Activated gamma-delta T cell treated with anti-CD3 and anti-CD28 coated beads, Interleukin-2, amount 50 U/mL, for 16 hours (primary cell): Measurements from ENCODE around the gene P3H2.

ENCODE experiments used
- DNase-seq: peaks from one replicate; pipeline ENCODE4 v3.0.0-alpha.2; 2020; ENCODE audit warnings: low read depth

P3H2 gene

GRCh38 chr3:190013943-190014924 is 106.5 kb downstream of the P3H2 start:
- DNase-seq = no peak

- DNase-seq = no peak
Observed at GRCh38 chr3:190012784-190013183, 107.9 kb downstream of the P3H2 start.

GRCh38 chr3:190012314-190012782 is 108.3 kb downstream of the P3H2 start:
- no peak for DNase-seq

- DNase-seq = no peak
Observed at GRCh38 chr3:190010486-190010885, 110.2 kb downstream of the P3H2 start.

GRCh38 chr3:190009614-190010013 is 111.1 kb downstream of the P3H2 start:
- no peak for DNase-seq

GRCh38 chr3:190008432-190008831 is 112.3 kb downstream of the P3H2 start:
- no peak for DNase-seq

- DNase-seq = no peak
Observed at GRCh38 chr3:190005343-190006113, 115.2 kb downstream of the P3H2 start.

- no peak for DNase-seq
Observed at GRCh38 chr3:190004656-190005055, 116.0 kb downstream of the P3H2 start.

- no peak for DNase-seq
Observed at GRCh38 chr3:190003681-190004123, 117.0 kb downstream of the P3H2 start.

GRCh38 chr3:190003068-190003467 is 117.6 kb downstream of the P3H2 start:
- DNase-seq = no peak

GRCh38 chr3:190001426-190001825 is 119.3 kb downstream of the P3H2 start:
- no peak for DNase-seq

- DNase-seq = no peak
Observed at GRCh38 chr3:190000861-190001196, 119.9 kb downstream of the P3H2 start.

GRCh38 chr3:190000187-190000860 is 120.4 kb downstream of the P3H2 start:
- no peak for DNase-seq

- DNase-seq = no peak
Observed at GRCh38 chr3:189999718-190000117, 121.0 kb downstream of the P3H2 start.

- DNase-seq = no peak
Observed at GRCh38 chr3:189995129-189995528, 125.6 kb downstream of the P3H2 start.

GRCh38 chr3:189990826-189991225 is 129.9 kb downstream of the P3H2 start:
- DNase-seq = no peak

- DNase-seq = no peak
Observed at GRCh38 chr3:189988854-189989253, 131.8 kb downstream of the P3H2 start.

- no peak for DNase-seq
Observed at GRCh38 chr3:189988322-189988721, 132.4 kb downstream of the P3H2 start.

- DNase-seq = no peak
Observed at GRCh38 chr3:189985948-189986347, 134.7 kb downstream of the P3H2 start.

- no peak for DNase-seq
Observed at GRCh38 chr3:189983612-189984011, 137.1 kb downstream of the P3H2 start.

- no peak for DNase-seq
Observed at GRCh38 chr3:189982321-189982945, 138.3 kb downstream of the P3H2 start.

- DNase-seq = no peak
Observed at GRCh38 chr3:189981668-189982067, 139.0 kb downstream of the P3H2 start.
